Vagina (tissue), 2 donors: ENCODE data around the gene ELOVL6.

Experiments used
- POLR2A ChIP-seq, 2 donors: fragments of 450-650 bp; IDR thresholded peaks; one replicate each; pipeline ENCODE4 v1.6.1; 2017; ENCODE audit warnings: antibody characterized with exemption in 2 of 2, mild to moderate bottlenecking in 2 of 2, moderate library complexity in 2 of 2
- TF ChIP-seq, protein P1 (sequence below), 3 experiments: fragments of 450-650 bp in 2 of 3; fragments of 200-600 bp in 1 of 3; sonication (generic) in 1 of 3; IDR thresholded peaks; one replicate each; pipeline ENCODE4 v1.5.1; 2017 to 2019; ENCODE audit warnings: antibody characterized with exemption in 3 of 3, mild to moderate bottlenecking in 2 of 3, moderate library complexity in 2 of 3

DNA sequence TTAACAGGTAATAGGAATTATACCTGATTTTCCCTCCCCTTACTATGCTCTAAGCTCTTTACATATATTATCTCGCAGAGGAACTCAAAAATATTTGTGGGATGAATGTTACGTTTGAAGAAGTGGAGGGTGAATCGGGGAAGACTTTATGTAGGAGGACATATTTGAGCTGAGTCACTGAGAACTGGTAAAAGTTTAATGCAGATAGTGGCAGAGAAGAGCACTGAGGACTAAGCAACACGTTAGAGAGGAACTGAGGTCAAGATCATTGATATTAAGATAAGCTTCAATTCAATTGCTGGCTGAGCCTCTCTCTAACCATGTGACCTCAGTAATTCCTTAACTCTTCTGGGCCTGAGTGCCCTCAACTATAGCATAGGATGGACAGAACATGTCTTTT lies 26.4 kb upstream of the ELOVL6 start:
- TF ChIP-seq, protein P1, sequence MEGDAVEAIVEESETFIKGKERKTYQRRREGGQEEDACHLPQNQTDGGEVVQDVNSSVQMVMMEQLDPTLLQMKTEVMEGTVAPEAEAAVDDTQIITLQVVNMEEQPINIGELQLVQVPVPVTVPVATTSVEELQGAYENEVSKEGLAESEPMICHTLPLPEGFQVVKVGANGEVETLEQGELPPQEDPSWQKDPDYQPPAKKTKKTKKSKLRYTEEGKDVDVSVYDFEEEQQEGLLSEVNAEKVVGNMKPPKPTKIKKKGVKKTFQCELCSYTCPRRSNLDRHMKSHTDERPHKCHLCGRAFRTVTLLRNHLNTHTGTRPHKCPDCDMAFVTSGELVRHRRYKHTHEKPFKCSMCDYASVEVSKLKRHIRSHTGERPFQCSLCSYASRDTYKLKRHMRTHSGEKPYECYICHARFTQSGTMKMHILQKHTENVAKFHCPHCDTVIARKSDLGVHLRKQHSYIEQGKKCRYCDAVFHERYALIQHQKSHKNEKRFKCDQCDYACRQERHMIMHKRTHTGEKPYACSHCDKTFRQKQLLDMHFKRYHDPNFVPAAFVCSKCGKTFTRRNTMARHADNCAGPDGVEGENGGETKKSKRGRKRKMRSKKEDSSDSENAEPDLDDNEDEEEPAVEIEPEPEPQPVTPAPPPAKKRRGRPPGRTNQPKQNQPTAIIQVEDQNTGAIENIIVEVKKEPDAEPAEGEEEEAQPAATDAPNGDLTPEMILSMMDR (IDR thresholded peaks at IDR 0.05): no peak
- no peak for TF ChIP-seq POLR2A (IDR thresholded peaks at IDR 0.05)
